Skeletal muscle cell (primary cell): Measurements from ENCODE around the gene GLIPR1L1.
"Not testable (repeated sequence)": the region's sequence is repeated elsewhere in the genome, so short reads cannot be mapped to it uniquely, and the experiment has no call there.

ENCODE experiments used
- DNase-seq: peaks from one replicate; pipeline ENCODE4 v3.0.0-alpha.2; 2010; ENCODE audit warnings: low read depth
- H3K4me3 ChIP-seq: 2 replicates; pipeline ENCODE4 v1.5.1; 2011; ENCODE audit warnings: low read depth, mild to moderate bottlenecking, control low read depth, low read length, moderate library complexity

GLIPR1L1 gene

DNA sequence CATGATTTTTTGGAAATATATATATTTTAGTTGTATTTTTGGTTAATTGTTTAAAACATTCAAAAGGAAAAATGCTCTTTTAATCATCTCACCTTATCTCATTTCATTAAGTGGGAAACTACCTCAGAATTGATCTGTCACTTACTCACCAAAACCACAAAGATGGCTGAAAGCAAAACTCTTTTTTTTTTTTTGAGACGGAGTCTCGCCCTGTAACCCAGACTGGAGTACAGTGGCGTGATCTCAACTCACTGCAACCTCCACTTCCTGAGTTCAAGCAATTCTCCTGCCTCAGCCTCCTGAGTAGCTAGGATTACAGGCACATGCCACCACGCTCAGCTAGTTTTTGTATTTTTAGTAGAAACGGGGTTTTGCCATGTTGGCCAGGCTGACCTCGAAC is 11.7 kb downstream of the GLIPR1L1 start:
- not testable (repeated sequence) for DNase-seq, H3K4me3 ChIP-seq

- no peak for DNase-seq
- H3K4me3 ChIP-seq, result no peak overlapping the region
Measured at GRCh38 chr12:75349946-75350345, 15.5 kb downstream of the GLIPR1L1 start.

DNA sequence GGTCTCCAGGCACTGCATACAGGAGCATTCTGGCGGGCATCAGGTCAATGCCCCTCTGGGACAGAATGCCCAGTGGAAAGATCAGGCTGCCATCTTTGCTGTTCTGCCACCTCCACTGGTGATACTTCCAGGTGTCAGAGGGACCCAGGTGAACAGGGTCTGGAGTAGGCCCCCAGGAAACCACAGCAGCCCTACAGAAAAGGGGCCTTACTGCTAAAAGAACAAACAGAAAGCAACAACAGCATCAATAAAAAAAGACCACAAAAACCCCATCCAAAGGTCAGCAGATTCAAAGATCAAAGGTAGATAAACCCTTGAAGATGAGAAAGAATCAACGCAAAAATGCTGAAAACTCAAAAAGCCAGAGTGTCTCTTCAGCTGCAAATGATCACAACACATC is 15.9 kb downstream of the GLIPR1L1 start:
- DNase-seq, result no peak
- no peak overlapping the region for H3K4me3 ChIP-seq

- DNase-seq, result no peak
- no peak overlapping the region for H3K4me3 ChIP-seq
Measured at GRCh38 chr12:75354011-75354410, 19.5 kb downstream of the GLIPR1L1 start.

GRCh38 chr12:75360920-75361319 is 26.4 kb downstream of the GLIPR1L1 start:
- no peak for DNase-seq

GRCh38 chr12:75361408-75361807 is 26.9 kb downstream of the GLIPR1L1 start:
- DNase-seq, result no peak
- H3K4me3 ChIP-seq, result no peak overlapping the region

More at GRCh38 chr12:75360920-75361319, 26.4 kb downstream of the GLIPR1L1 start:
- no peak overlapping the region for H3K4me3 ChIP-seq

DNA sequence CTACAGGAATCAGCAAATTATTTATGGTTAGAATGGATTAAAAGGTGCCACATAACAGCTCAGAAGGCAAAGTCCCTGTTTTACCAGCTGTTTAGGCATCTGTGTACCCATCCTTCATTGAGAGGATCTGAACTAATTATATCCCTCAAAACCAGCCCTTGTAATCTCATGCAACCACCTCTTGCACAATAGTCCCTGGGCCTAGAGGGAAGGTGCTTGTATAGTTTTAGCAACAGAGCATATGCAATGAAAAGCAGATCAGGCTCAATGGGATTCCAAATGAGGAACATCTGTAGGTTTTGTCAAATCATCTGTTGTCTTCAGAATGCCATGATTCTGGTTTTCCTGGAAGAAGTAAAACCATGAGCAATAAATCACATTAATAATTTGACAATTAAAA is 30.4 kb downstream of the GLIPR1L1 start:
- H3K4me3 ChIP-seq, result no peak overlapping the region
- DNase-seq, result peak; percentile 58

DNA sequence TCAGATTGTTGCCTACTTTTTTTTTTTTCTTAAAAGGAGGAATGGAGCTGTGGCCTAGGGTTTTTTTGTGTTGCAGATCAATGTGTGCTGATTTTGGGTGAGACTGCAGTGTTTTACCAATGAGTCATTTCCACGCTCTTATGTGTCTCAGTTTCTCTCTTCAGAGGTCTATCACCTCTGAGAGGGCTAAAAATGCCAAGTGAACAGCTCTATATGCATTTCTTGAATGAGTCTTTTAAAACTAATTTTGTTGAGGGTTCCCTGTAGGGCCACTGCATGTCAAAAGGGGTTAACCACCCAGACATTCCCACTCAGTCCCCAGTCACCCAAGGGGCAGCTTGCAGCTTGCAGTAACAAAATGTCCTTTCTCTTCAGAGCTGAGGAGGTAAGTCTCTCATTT is 32.2 kb downstream of the GLIPR1L1 start:
- H3K4me3 ChIP-seq, result no peak overlapping the region
- no peak for DNase-seq

GRCh38 chr12:75374971-75375370 is 40.5 kb downstream of the GLIPR1L1 start:
- H3K4me3 ChIP-seq, result no peak overlapping the region
- DNase-seq, result no peak

DNA sequence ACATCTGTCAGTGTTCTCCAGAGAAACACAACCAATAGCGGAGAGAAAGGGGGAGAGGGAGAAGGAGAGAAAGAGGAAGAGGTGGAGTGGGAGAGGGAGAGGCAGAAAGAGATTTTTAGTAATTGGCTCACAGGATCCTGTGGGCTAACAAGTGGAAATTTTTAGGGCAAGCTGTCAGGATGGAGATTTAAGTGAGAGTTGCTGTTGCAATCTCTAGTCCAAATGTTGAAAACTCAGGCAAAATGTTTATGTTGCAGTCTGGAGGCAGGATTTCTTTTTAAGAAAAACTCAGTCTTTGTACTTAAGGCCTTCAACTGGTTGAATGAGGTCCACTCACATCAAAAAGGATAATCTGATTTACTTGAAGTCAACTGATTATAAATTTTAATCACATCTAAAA is 43.9 kb downstream of the GLIPR1L1 start:
- DNase-seq, result no peak
- no peak overlapping the region for H3K4me3 ChIP-seq

DNA sequence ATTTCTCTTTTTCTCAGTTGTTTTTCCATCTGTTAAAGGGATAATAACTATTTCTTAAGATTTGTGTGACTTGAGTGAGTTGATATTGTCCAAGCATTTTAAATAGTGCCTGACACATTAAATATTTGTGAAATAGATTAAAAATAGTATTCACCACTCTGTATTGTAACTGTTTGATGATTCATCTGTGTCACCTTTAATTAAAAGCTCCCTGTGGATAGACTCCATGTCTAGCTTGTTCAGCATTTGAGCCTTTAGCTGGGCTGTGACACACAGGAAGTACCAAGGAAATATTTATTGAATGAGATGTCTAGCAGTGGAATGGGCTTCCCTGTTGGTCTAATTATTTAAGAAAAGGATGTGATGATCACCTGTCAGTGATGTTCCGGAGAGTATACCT is 54.6 kb downstream of the GLIPR1L1 start:
- DNase-seq, result no peak
- no peak overlapping the region for H3K4me3 ChIP-seq

- DNase-seq, result no peak
- H3K4me3 ChIP-seq, result no peak overlapping the region
Measured at GRCh38 chr12:75389706-75390105, 55.2 kb downstream of the GLIPR1L1 start.

DNA sequence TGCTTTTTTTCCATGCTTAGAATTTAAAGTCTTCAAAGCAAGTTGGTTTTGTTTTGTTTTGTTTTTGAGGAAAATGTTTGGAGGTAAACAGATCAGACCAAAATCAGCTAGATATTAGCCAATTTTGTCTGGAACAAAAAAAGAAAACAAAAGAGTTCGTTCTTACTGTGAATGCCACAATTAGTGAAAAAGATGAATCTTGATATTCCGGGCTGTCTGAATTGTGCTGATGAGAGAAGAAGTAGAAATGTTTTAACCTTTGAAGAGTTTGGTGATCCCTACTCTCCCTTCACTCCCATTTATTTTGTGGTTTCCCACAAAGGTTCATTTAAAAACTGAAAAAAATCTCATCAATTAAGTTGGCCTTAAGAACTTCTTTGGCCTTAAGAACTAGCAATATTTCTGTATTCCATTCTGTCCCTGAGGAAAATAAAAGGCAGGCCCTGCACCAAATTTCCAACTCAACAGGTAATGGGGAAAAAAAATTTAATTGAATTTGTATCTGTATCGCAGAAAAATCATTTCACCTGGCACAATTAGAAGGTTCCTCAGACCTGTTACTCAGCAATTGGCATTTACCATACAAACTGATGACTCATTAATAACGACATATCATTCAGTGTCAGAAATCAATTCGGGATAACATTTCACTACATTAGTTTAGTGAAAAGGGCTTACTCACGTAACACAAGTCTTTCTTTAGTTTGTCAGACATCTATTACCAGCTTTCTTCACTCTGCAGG is 55.9 kb downstream of the GLIPR1L1 start:
- H3K4me3 ChIP-seq, result peak overlapping the region; percentile 56
- no peak for DNase-seq

- DNase-seq, result peak; percentile 90
Measured at GRCh38 chr12:75390899-75391538, 56.5 kb downstream of the GLIPR1L1 start, which contains the start of gene GLIPR1L2. Gene GLIPR1L2 (plus strand): TSS chr12:75391089. CDS start chr12:75391117, 28 bp downstream.

GRCh38 chr12:75404231-75404630 is 69.8 kb downstream of the GLIPR1L1 start:
- DNase-seq, result no peak
- no peak overlapping the region for H3K4me3 ChIP-seq

More at GRCh38 chr12:75390899-75391538, 56.5 kb downstream of the GLIPR1L1 start, which contains the start of gene GLIPR1L2:
- peak within 1 kb of the TSS; percentile 56 for H3K4me3 ChIP-seq

- no peak overlapping the region for H3K4me3 ChIP-seq
Measured at GRCh38 chr12:75407683-75408082, 73.2 kb downstream of the GLIPR1L1 start.

DNA sequence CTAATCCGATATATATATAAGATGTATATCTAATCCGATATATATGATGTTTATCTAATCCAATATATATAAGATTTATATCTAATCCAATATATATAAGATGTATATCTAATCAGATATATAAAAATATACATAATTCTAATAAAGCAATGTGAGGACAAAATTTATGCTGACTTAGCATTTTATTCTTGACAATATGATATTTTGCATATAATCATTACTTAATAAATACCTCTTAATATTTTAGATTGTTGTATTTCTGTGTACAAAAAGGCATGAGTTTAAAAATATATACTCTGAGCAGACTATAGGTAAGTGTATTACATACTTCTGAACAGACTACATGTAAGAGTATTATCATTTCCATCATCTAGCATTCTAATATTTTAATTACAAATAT is 75.4 kb downstream of the GLIPR1L1 start:
- H3K4me3 ChIP-seq, result no peak overlapping the region
- no peak for DNase-seq

More at GRCh38 chr12:75407683-75408082, 73.2 kb downstream of the GLIPR1L1 start:
- no peak for DNase-seq

- H3K4me3 ChIP-seq, result no peak overlapping the region
- DNase-seq, result no peak
Measured at GRCh38 chr12:75414671-75415070, 80.2 kb downstream of the GLIPR1L1 start.

DNA sequence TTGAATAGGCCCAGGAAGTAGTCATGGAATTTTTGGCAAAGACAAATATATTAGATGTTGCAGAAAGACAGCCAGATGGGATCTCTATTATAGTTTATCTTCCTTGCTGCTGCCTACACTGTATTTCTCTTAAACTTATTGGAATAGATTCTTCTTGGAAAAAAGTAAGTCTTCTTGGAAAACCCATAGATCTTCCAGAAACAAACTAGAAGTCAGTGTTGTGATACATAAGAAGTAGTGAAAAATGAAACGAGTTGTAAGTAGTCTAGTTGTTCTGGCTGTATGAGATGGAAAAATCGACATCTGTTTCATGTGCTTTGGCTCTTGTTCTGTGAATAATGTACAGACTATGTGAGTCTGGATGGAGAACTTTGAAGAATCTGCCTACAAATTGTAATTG is 85.4 kb downstream of the GLIPR1L1 start:
- DNase-seq, result no peak
- no peak overlapping the region for H3K4me3 ChIP-seq
